BE2C (cell line): Measurements from ENCODE around the gene ETS1.

Experiments used
- DNase-seq: peaks from one replicate; pipeline ENCODE4 v3.0.0-alpha.2; 2020
- H3K27me3 ChIP-seq: fragments of 250-450 bp; sonication (Bioruptor Pico); 2 replicates; pipeline ENCODE4 v1.5.1; 2020; ENCODE audit warnings: mild to moderate bottlenecking
- H3K36me3 ChIP-seq: fragments of 250-450 bp; sonication (Bioruptor Pico); 2 replicates; pipeline ENCODE4 v1.5.1; 2020; ENCODE audit warnings: mild to moderate bottlenecking
- H3K4me1 ChIP-seq: fragments of 250-450 bp; sonication (Bioruptor Pico); 2 replicates; pipeline ENCODE4 v1.5.1; 2020
- H3K4me3 ChIP-seq: 2 replicates; pipeline ENCODE4 v1.5.1; 2011; ENCODE audit warnings: low read depth, low read length
- H3K9me3 ChIP-seq: fragments of 250-450 bp; sonication (Bioruptor Pico); 2 replicates; pipeline ENCODE4 v1.5.1; 2020
- CTCF ChIP-seq: IDR thresholded peaks from 2 replicates; pipeline ENCODE4 v1.5.1; 2012; ENCODE audit warnings: mild to moderate bottlenecking, low read depth, low read length

Gene ETS1

DNA sequence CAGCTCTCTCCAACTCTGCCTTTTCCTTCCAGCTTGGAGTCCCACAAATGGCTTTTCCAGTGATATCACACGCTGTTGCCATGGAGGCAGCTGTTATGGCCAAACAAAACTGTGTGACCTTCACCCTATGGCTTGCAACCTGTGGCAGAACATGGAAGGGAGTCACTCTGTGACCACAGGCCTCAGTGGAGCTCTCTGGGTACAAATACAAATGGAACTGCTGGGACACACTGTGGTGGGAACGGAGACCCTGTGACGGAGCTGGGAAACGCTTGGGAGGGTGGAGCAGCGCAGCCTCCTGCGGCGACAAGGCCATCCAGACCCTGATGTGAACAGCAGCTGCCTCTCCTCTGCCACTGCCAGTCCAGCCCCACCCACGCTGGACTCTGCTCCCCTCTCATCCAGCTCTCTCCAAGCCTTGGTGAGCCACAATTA is 162.5 kb downstream of the ETS1 start:
- TF ChIP-seq CTCF = no peak
- no peak for DNase-seq
- Histone ChIP-seq H3K4me1 (peaks cover 21% of the 10 kb centered on the region), H3K9me3 (no peaks in the 10 kb centered on the region), H3K4me3 (no peak overlapping the region), H3K36me3 (no peaks in the 10 kb centered on the region), H3K27me3 (no peaks in the 10 kb centered on the region)

DNA sequence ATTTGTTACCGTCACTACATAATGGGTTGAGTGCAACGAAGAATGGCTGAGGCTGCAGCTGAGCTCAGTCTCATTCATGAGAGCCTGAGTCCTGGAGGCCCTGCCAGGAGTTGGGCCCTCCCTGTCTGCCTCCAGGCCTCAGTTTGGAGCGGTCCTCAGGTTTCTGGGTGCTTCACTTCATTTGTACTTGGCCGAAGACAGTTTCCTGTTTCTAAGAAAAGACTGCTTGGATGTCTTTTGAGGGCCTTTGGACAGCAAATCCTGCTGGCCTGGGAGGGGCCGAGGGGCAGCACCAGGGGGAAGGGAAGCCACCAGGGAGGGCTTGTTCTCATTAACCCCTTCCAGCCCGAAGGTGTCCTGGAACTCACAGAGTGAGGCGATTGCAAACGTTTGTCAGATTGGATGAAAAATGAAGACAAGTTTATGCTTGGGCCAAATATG is 163.1 kb downstream of the ETS1 start:
- peaks cover 27% of the 10 kb centered on the region for H3K4me1 ChIP-seq
- H3K27me3 ChIP-seq = no peaks in the 10 kb centered on the region
- no peaks in the 10 kb centered on the region for H3K9me3 ChIP-seq
- H3K36me3 ChIP-seq = no peaks in the 10 kb centered on the region
- H3K4me3 ChIP-seq = no peak overlapping the region
- TF ChIP-seq CTCF = no peak
- no peak for DNase-seq

GRCh38 chr11:128422576-128423370 is 164.6 kb downstream of the ETS1 start:
- Histone ChIP-seq H3K9me3 (no peaks in the 10 kb centered on the region), H3K36me3 (no peaks in the 10 kb centered on the region), H3K4me1 (peaks cover 28% of the 10 kb centered on the region), H3K27me3 (no peaks in the 10 kb centered on the region), H3K4me3 (no peak overlapping the region; the same call in 1 of the 2 replicates)
- peak; percentile 85 for DNase-seq
- no peak for TF ChIP-seq CTCF

GRCh38 chr11:128421577-128422330 is 165.6 kb downstream of the ETS1 start:
- no peak overlapping the region for H3K4me3 ChIP-seq
- H3K36me3 ChIP-seq = no peaks in the 10 kb centered on the region
- no peaks in the 10 kb centered on the region for H3K9me3 ChIP-seq
- no peaks in the 10 kb centered on the region for H3K27me3 ChIP-seq
- DNase-seq = peak; percentile 47
- peaks cover 28% of the 10 kb centered on the region for H3K4me1 ChIP-seq
- no peak for TF ChIP-seq CTCF

DNA sequence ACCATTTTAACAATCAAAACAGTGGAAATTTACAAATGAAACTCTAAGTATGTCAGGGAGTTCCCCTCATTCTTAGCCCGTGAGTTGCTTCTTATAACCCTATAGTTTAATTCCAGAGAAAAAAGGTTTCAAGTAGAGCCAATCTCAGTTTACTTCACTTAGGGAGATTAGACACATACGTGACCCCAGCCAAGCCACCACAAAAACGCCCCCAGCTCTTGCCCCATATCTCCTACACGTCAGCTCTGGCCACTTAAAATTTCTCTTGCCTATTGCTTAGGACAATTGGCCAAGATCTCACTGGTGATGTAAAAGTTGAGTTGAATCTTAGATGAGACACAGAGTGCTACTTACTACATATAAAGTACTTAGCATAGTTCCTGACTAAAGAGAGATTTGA is 166.4 kb downstream of the ETS1 start:
- no peak overlapping the region for H3K4me3 ChIP-seq
- no peak for TF ChIP-seq CTCF
- H3K36me3 ChIP-seq = no peaks in the 10 kb centered on the region
- peaks cover 28% of the 10 kb centered on the region for H3K4me1 ChIP-seq
- no peaks in the 10 kb centered on the region for H3K9me3 ChIP-seq
- H3K27me3 ChIP-seq = no peaks in the 10 kb centered on the region
- no peak for DNase-seq

GRCh38 chr11:128420265-128420664 is 167.1 kb downstream of the ETS1 start:
- Histone ChIP-seq H3K36me3 (no peaks in the 10 kb centered on the region), H3K27me3 (no peaks in the 10 kb centered on the region), H3K4me1 (peaks cover 28% of the 10 kb centered on the region), H3K9me3 (no peaks in the 10 kb centered on the region), H3K4me3 (no peak overlapping the region)
- DNase-seq = peak; percentile 73
- TF ChIP-seq CTCF = no peak
